ENCODE data around the gene POU6F1. TPM values are rescaled to one million over a fixed set of nuclear protein-coding genes. Genes with fewer than 3 reads are reported as not detected.

The POU6F1 gene
- total RNA-seq, 2 donors from 2014 or later = 6.2 to 9.6 TPM

GRCh38 chr12:51214895-51215294, 3.0 kb downstream of the POU6F1 start:
- H3K27me3 ChIP-seq = no peaks in the 10 kb centered on the region
- ATAC-seq (no peak), DNase-seq (no peak)
- WGBS, 2 donors = 91 to 96% methylated on average over 5 of the region's 5 CpGs
- no peak overlapping the region for H3K27ac ChIP-seq
- no peaks in the 10 kb centered on the region for H3K36me3 ChIP-seq (replicated peaks in 1 of 2; ENCODE audit: insufficient read depth in 1 of 2, low read depth in 2 of 2)
- no peak overlapping the region for H3K4me3 ChIP-seq
- TF ChIP-seq CTCF (IDR thresholded peaks at IDR 0.05) = no peak
- no peak for TF ChIP-seq POLR2A (IDR thresholded peaks at IDR 0.05)
- intact Hi-C loops (cut with DNase I) = no loop called here
- peaks cover 20% of the 10 kb centered on the region for H3K4me1 ChIP-seq
- H3K9me3 ChIP-seq = no peaks in the 10 kb centered on the region

- Histone ChIP-seq H3K27ac (no peak overlapping the region), H3K4me3 (no peak overlapping the region), H3K9me3 (no peaks in the 10 kb centered on the region), H3K4me1 (no peaks in the 10 kb centered on the region), H3K36me3 (replicated peaks in 1 of 2; ENCODE audit: insufficient read depth in 1 of 2, low read depth in 2 of 2) (no peaks in the 10 kb centered on the region), H3K27me3 (no peaks in the 10 kb centered on the region)
- DNase-seq (no peak), ATAC-seq (no peak)
- 59 to 67% methylated on average over 2 of the region's 2 CpGs for WGBS, 2 donors
- intact Hi-C loops (cut with DNase I) = no loop called here
- TF ChIP-seq CTCF (IDR thresholded peaks at IDR 0.05) (no peak), POLR2A (IDR thresholded peaks at IDR 0.05) (no peak)
Measured at GRCh38 chr12:51210690-51211395, 7.0 kb downstream of the POU6F1 start.

GRCh38 chr12:51209259-51209658, 8.6 kb downstream of the POU6F1 start:
- DNase-seq (no peak), ATAC-seq (no peak)
- intact Hi-C loops (cut with DNase I) = no loop called here
- no peaks in the 10 kb centered on the region for H3K36me3 ChIP-seq (replicated peaks in 1 of 2; ENCODE audit: insufficient read depth in 1 of 2, low read depth in 2 of 2)
- no peaks in the 10 kb centered on the region for H3K4me1 ChIP-seq
- no peak for TF ChIP-seq CTCF (IDR thresholded peaks at IDR 0.05)
- WGBS, 2 donors = 94 to 96% methylated on average over 2 of the region's 2 CpGs
- H3K27ac ChIP-seq = no peak overlapping the region
- no peaks in the 10 kb centered on the region for H3K9me3 ChIP-seq
- H3K4me3 ChIP-seq = no peak overlapping the region
- H3K27me3 ChIP-seq = no peaks in the 10 kb centered on the region

- Histone ChIP-seq H3K36me3 (replicated peaks in 1 of 2; ENCODE audit: insufficient read depth in 1 of 2, low read depth in 2 of 2) (no peaks in the 10 kb centered on the region), H3K4me3 (no peak overlapping the region), H3K27ac (no peak overlapping the region), H3K4me1 (no peaks in the 10 kb centered on the region), H3K9me3 (no peaks in the 10 kb centered on the region), H3K27me3 (no peaks in the 10 kb centered on the region)
- DNase-seq (no peak), ATAC-seq (no peak)
- intact Hi-C loops (cut with DNase I) = no loop called here
- WGBS, 2 donors = 90 to 93% methylated on average over 7 of the region's 7 CpGs
- TF ChIP-seq CTCF (IDR thresholded peaks at IDR 0.05) = no peak
- TF ChIP-seq POLR2A (IDR thresholded peaks at IDR 0.05) = no peak
Measured at GRCh38 chr12:51208016-51208660, 9.7 kb downstream of the POU6F1 start.

- Histone ChIP-seq H3K4me3 (no peak overlapping the region), H3K36me3 (replicated peaks in 1 of 2; ENCODE audit: insufficient read depth in 1 of 2, low read depth in 2 of 2) (no peaks in the 10 kb centered on the region), H3K4me1 (no peaks in the 10 kb centered on the region), H3K27ac (no peak overlapping the region), H3K9me3 (no peaks in the 10 kb centered on the region), H3K27me3 (no peaks in the 10 kb centered on the region)
- TF ChIP-seq POLR2A (IDR thresholded peaks at IDR 0.05) (no peak), CTCF (IDR thresholded peaks at IDR 0.05) (no peak)
- WGBS, 2 donors = 91 to 92% methylated on average over 6 of the region's 6 CpGs
- intact Hi-C loops (cut with DNase I) = no loop called here
- ATAC-seq = no peak
- no peak for DNase-seq
Measured at GRCh38 chr12:51205350-51205749, 12.5 kb downstream of the POU6F1 start.
